HFF-Myc (cell line): Measurements from ENCODE around the gene LYRM2.

ENCODE experiments used
- DNase-seq: peaks from one replicate; pipeline ENCODE4 v3.0.0-alpha.2; 2011; ENCODE audit warnings: low read depth; ENCODE audit errors: extremely low read depth
- H3K4me3 ChIP-seq: replicated peaks from 2 replicates; pipeline ENCODE4 v1.5.1; 2011; ENCODE audit warnings: low read depth, mild to moderate bottlenecking, control low read depth, low read length
- CTCF ChIP-seq: IDR thresholded peaks from 2 replicates; pipeline ENCODE4 v1.5.1; 2012; ENCODE audit warnings: mild to moderate bottlenecking, low read depth, low read length, control low read depth; ENCODE audit errors: missing control alignments

LYRM2 gene

GRCh38 chr6:89597988-89598387 is 40.6 kb downstream of the LYRM2 start:
- TF ChIP-seq CTCF, result peak; percentile 3
- peak; percentile 7 for DNase-seq
- H3K4me3 ChIP-seq, result no peak overlapping the region

- no peak overlapping the region for H3K4me3 ChIP-seq
- DNase-seq, result no peak
- no peak for TF ChIP-seq CTCF
These were observed 41.2 kb downstream of the LYRM2 start for GRCh38 chr6:89597372-89597771.

DNA sequence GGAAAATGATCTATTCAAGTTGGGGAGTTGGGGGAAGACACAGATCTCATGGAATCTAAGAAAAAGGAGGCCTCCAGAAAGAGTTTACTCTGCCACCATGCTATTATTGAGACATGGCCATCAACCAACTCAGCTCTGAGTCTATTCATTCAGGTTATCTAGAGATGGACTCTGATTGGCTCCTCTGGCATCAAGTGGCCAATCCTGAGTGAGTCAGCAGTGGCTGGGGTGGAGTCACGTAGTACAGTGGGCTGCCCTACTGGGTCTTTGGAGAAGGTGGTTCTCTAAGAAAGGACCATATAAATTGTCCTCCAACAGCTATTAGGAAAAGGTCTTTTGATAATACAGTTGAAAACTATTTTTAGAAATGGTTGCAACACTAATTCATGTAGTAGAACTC is 42.1 kb downstream of the LYRM2 start:
- H3K4me3 ChIP-seq, result no peak overlapping the region
- no peak for TF ChIP-seq CTCF
- no peak for DNase-seq

GRCh38 chr6:89596056-89596455 is 42.5 kb downstream of the LYRM2 start:
- DNase-seq, result no peak
- no peak for TF ChIP-seq CTCF
- no peak overlapping the region for H3K4me3 ChIP-seq

DNA sequence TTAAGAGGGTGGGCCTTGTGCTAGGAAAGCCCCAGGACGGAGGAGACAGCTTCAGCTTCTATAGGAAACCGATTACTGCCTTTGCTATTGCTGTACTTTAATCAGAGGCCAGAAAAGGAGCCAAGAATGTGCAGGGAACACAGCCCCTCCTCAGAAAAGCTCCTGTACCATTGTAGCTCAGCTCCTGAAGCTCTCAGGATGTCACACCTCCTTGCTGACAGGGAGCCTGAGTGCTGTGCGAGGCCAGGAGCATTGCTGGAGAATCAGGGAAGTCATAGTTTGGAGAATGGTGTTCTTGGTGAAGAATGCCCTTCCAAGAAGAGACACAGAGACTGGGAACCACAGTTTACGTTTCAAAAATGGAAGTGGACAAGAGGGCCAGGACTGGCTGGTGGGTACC is 46.8 kb downstream of the LYRM2 start:
- no peak for TF ChIP-seq CTCF
- no peak for DNase-seq
- H3K4me3 ChIP-seq, result no peak overlapping the region

DNA sequence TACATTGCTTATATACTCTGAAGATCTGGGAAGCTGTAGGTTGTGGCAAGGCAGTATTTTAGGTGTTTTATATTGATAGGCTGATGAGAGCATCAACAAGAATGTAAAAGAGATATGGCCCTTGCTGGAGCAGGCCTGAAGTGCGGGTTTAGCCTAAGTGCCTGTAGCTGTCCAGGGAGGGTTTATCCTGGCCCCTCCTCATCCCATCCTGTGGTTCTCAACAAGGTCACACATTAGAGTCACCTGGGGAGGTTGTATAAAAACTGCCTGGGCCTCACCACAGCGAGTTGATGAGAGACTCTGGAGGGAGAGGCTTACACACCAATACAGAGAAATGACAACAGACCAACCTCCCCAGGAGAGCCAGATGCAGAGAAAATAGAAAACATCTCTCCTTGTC is 48.4 kb downstream of the LYRM2 start:
- H3K4me3 ChIP-seq, result no peak overlapping the region
- DNase-seq, result no peak
- no peak for TF ChIP-seq CTCF

DNA sequence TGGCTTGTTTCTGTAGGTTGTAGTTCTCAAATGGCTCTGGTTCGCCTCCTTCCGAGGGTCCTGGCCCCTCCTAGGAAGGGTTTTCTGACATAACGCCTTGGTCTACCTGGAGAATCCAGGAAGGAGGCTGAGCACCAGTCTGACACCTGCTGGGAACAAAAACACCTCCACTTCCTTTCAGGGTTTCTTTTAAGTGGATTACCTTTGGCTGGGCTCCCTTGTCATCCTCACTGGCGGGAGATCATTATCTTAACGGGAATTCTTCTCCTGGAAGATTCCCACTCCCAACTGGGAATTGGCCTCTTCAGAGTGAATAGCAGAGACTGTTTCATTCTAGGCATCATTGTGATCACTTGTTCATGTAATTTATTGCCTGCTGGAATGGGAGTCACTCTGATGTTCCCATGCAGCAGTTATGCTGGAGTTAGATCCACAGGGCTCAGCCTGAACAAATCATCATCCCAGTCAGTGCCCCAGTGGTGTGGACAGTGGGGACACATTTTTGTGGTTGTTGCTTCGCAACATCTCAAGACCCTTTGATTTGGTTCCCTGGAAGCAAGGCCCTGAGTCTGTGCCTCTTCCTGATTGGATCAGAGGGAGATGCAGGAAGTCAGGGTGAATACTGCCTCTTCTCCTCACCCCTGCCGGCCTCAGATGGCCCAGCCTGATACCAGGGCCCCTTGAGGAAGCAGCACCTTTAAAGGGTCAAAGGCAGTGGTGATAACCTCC is 49.1 kb downstream of the LYRM2 start:
- no peak for TF ChIP-seq CTCF
- H3K4me3 ChIP-seq, result no peak overlapping the region
- no peak for DNase-seq
